Measurements from ENCODE around the gene CLN3. TPM values are rescaled to one million over a fixed set of nuclear protein-coding genes. Genes with fewer than 3 reads are reported as not detected.

Gene CLN3
- total RNA-seq, 4 donors from 2014 or later: 13.8 to 23.7 (median 18.3) TPM

- no peaks in the 10 kb centered on the region for H3K27me3 ChIP-seq
- intact Hi-C loops (cut with DNase I; ENCODE audit: low total_unique reads): loop anchor here (10.0 kb wide), 1 partner anchor 56 kb away; the partner anchor contains the start of gene SGF29
- no peak overlapping the region for H3K27ac ChIP-seq
Observed at GRCh38 chr16:28498666-28499381, 7.0 kb upstream of the CLN3 start.

GRCh38 chr16:28497861-28498599 lies 6.2 kb upstream of the CLN3 start:
- DNase-seq: no peak
- no peak overlapping the region for H3K27ac ChIP-seq
- H3K27me3 ChIP-seq: no peaks in the 10 kb centered on the region
- TF ChIP-seq POLR2A (IDR thresholded peaks at IDR 0.05): no peak
- no peak for TF ChIP-seq CTCF (IDR thresholded peaks at IDR 0.05)
- H3K36me3 ChIP-seq: no peaks in the 10 kb centered on the region
- intact Hi-C loops (cut with DNase I; ENCODE audit: low total_unique reads): loop anchor here (10.0 kb wide), 1 partner anchor 57 kb away; the partner anchor contains the start of gene SGF29
- H3K4me1 ChIP-seq: no peaks in the 10 kb centered on the region
- H3K4me3 ChIP-seq: no peak overlapping the region
- no peaks in the 10 kb centered on the region for H3K9me3 ChIP-seq

More at GRCh38 chr16:28498666-28499381, 7.0 kb upstream of the CLN3 start:
- Histone ChIP-seq H3K4me3 (no peak overlapping the region), H3K36me3 (no peaks in the 10 kb centered on the region), H3K4me1 (no peaks in the 10 kb centered on the region), H3K9me3 (no peaks in the 10 kb centered on the region)
- no peak for DNase-seq
- no peak for TF ChIP-seq POLR2A (IDR thresholded peaks at IDR 0.05)
- TF ChIP-seq CTCF (IDR thresholded peaks at IDR 0.05): no peak

GRCh38 chr16:28497386-28497785 lies 5.5 kb upstream of the CLN3 start:
- Histone ChIP-seq H3K4me3 (no peak overlapping the region), H3K4me1 (no peaks in the 10 kb centered on the region), H3K27me3 (no peaks in the 10 kb centered on the region), H3K36me3 (no peaks in the 10 kb centered on the region), H3K9me3 (no peaks in the 10 kb centered on the region), H3K27ac (no peak overlapping the region)
- no peak for DNase-seq
- intact Hi-C loops (cut with DNase I; ENCODE audit: low total_unique reads): loop anchor here (10.0 kb wide), 1 partner anchor 57 kb away; the partner anchor contains the start of gene SGF29
- no peak for TF ChIP-seq POLR2A (IDR thresholded peaks at IDR 0.05)
- TF ChIP-seq CTCF (IDR thresholded peaks at IDR 0.05): no peak

GRCh38 chr16:28496844-28497243 lies 5.0 kb upstream of the CLN3 start:
- Histone ChIP-seq H3K27ac (no peak overlapping the region), H3K9me3 (no peaks in the 10 kb centered on the region), H3K36me3 (no peaks in the 10 kb centered on the region), H3K27me3 (no peaks in the 10 kb centered on the region), H3K4me1 (no peaks in the 10 kb centered on the region), H3K4me3 (no peak overlapping the region)
- TF ChIP-seq CTCF (IDR thresholded peaks at IDR 0.05) (no peak), POLR2A (IDR thresholded peaks at IDR 0.05) (no peak)
- intact Hi-C loops (cut with DNase I; ENCODE audit: low total_unique reads): loop anchor here (10.0 kb wide), 1 partner anchor 58 kb away; the partner anchor contains the start of gene SGF29
- no peak for DNase-seq
